BLaER1 (cell line): Measurements from ENCODE around the gene TTI1.

ENCODE experiments used
- H3K27ac ChIP-seq: shearing (Covaris generic); formaldehyde crosslinking; 2 replicates; pipeline ENCODE4 v1.8.1; 2022
- H3K27me3 ChIP-seq: shearing (Covaris generic); formaldehyde crosslinking; 2 replicates; pipeline ENCODE4 v1.8.1; 2022
- H3K36me3 ChIP-seq: shearing (Covaris generic); formaldehyde crosslinking; 2 replicates; pipeline ENCODE4 v1.8.1; 2022
- H3K4me1 ChIP-seq: shearing (Covaris generic); formaldehyde crosslinking; 2 replicates; pipeline ENCODE4 v1.8.1; 2022
- H3K4me2 ChIP-seq: shearing (Covaris generic); formaldehyde crosslinking; 2 replicates; pipeline ENCODE4 v1.8.1; 2022
- H3K4me3 ChIP-seq: shearing (Covaris generic); formaldehyde crosslinking; 2 replicates; pipeline ENCODE4 v1.8.1; 2022
- H3K9ac ChIP-seq: shearing (Covaris generic); formaldehyde crosslinking; 2 replicates; pipeline ENCODE4 v1.8.1; 2022
- H3K9me3 ChIP-seq: shearing (Covaris generic); formaldehyde crosslinking; 2 replicates; pipeline ENCODE4 v1.8.1; 2022
- H4K20me1 ChIP-seq: shearing (Covaris generic); formaldehyde crosslinking; 2 replicates; pipeline ENCODE4 v1.8.1; 2022
- Cebpa-rat ChIP-seq: shearing (Covaris generic); IDR thresholded peaks from 2 replicates; pipeline ENCODE4 v1.8.1; 2022

Gene TTI1

DNA sequence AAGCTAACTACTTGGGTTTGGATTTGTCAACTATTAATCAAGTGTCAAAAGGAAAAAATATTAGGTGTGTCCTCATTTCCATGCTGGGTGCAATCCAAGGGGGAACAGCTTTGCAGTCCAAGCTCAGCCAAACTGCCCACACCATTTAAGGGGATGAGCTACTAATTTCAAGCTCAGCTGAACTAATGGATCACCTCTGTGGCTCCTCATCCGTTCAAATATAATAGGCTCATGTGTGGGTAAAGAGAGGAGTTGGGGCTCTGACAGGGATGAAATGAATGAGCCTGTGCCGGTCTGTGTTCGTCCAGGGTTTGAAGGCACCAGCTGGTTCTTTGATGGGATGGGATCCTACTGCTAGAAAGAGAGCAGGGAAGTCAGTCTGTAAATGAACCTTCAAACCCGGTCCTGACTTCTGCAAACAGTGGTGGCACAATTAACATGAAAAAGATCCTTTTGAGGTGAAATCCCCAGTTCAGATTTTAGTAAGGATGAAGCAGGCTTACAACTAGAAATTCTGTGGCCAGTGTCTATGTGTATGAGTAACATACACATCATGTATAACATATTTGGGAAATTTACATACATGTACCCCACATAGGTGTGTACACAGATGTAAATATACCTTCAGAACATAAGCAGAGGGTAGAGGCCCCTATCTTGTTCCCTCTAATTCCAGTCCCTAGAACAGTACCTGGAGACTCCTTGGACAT, 41.9 kb downstream of the TTI1 start:
- Histone ChIP-seq H3K27me3 (no peaks in the 10 kb centered on the region), H3K4me3 (no peak overlapping the region), H3K9me3 (no peaks in the 10 kb centered on the region), H3K9ac (no peak overlapping the region), H3K4me1 (peaks cover 66% of the 10 kb centered on the region), H3K4me2 (peak overlapping the region; percentile 65), H3K27ac (no peak overlapping the region), H3K36me3 (peaks cover 71% of the 10 kb centered on the region), H4K20me1 (peaks cover 25% of the 10 kb centered on the region)
- TF ChIP-seq Cebpa-rat, result no peak

- H3K4me1 ChIP-seq, result peaks cover 71% of the 10 kb centered on the region
- H4K20me1 ChIP-seq, result peaks cover 25% of the 10 kb centered on the region
- H3K9ac ChIP-seq, result no peak overlapping the region; the same call in 1 of the 2 replicates
- peak overlapping the region; percentile 65 for H3K4me2 ChIP-seq
- H3K36me3 ChIP-seq, result peaks cover 71% of the 10 kb centered on the region
- H3K9me3 ChIP-seq, result no peaks in the 10 kb centered on the region
- TF ChIP-seq Cebpa-rat, result no peak
- H3K27me3 ChIP-seq, result no peaks in the 10 kb centered on the region
- H3K4me3 ChIP-seq, result no peak overlapping the region
- H3K27ac ChIP-seq, result no peak overlapping the region
Measured at GRCh38 chr20:37990571-37991151, 42.6 kb downstream of the TTI1 start.

DNA sequence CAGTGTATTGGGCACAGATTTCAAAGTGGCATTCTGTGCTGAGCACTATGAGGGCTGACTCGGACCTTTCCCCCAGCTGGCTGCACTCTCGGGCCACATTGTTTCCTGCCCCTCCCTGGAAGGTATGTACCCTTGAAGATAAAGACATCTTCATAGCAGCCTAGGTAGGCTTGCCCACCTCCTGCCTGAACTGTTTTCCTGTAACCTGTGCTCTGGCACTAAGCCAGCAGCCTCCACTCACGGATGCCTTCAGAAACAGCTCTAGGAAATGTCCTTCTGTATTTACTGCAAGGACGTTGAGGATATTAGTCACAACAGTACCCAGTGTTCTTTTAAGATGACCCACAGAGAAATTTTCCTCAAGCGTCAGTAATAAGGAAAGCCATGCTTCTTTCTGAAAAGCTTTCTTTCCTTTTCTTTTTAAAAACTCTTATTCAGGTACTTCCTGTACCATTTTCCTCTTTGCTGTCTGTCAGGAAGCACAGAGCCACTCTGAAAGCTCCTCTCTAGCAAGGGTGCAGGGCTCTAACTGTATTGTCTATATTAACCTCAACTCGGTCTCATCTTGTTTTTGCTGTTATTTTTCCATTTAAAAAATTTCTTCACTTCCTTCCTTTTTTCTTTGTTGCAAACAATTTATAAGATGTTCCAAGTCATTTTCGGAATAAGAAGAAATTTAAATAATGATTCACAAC, 43.5 kb downstream of the TTI1 start:
- Histone ChIP-seq H3K9ac (0 out of 2 replicates have a peak overlapping the region, but pooled peaks have one; percentile 20), H3K27me3 (no peaks in the 10 kb centered on the region), H3K4me3 (no peak overlapping the region), H3K36me3 (peaks cover 70% of the 10 kb centered on the region), H4K20me1 (peaks cover 25% of the 10 kb centered on the region), H3K4me1 (peaks cover 73% of the 10 kb centered on the region), H3K27ac (no peak overlapping the region; the same call in 1 of the 2 replicates), H3K9me3 (no peaks in the 10 kb centered on the region), H3K4me2 (peak overlapping the region; percentile 65)
- TF ChIP-seq Cebpa-rat, result no peak

DNA sequence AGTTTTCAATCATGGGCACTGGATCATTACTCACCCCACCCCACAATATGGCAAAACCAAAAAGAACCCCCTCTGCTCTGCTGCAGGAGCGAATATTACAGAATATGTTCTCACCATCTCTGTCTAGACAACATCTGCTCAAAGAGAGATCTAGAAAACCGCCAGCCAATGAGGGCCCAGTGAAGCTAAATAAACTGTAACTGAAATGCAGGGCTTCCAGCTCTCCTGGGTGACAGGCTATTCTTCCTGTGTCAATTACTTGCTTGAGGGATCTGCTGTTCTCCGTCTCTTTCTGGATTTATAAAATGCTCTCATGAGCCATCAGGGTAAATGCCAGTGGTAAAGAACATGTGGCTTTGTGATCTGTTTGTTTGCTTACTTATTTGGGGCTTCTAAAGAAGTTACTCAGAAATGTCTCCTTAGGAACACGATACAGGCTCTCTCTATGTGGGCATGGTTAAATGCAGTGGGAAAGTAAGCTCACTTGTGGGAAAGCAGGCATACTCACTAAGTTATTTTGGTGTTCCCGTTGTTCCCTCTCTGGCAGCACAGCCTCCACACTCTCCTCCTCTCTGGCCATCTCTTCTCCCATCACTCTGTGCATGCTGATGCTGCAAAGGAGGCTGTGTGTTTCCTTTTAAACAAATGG, 44.8 kb downstream of the TTI1 start:
- Histone ChIP-seq H3K27me3 (no peaks in the 10 kb centered on the region), H3K4me1 (peaks cover 82% of the 10 kb centered on the region), H3K4me3 (no peak overlapping the region), H4K20me1 (peaks cover 25% of the 10 kb centered on the region), H3K36me3 (peaks cover 71% of the 10 kb centered on the region), H3K27ac (no peak overlapping the region), H3K4me2 (peak overlapping the region; percentile 42; the same call in 1 of the 2 replicates), H3K9ac (no peak overlapping the region), H3K9me3 (no peaks in the 10 kb centered on the region)
- no peak for TF ChIP-seq Cebpa-rat

DNA sequence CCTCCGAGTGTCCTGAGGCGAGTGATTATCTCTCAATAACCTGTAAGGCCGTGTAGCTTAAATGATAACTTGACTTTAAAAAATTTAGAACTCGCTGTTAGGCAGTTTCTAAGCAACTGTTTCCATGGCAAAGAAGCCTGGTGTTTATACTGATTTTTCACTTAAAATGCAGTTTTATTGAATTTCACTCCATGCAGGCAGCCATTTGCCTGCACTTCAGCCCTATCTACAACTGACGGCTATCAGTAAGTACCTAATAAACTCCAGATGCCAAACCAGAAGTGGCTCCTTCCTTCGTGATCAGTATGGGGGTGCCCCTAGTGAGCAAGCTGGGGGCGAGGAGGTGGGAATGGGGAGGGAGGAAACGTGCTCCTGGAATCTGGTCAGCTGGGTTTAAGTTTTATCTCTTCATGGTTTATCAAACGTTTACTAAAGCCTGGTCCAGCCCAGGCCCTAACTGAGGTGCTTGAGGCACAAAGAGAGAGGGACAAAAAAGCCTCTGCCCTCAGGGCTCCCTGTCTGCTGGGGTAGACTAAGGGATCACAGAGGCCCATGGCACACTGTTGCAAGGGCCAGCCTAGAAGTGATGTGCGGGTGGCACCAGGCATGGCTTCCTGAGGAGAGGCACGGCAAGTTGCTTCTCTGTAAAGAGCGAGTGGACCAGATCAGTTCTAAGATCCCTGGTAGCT, 45.5 kb downstream of the TTI1 start:
- H3K9ac ChIP-seq, result no peak overlapping the region; the same call in 1 of the 2 replicates
- peaks cover 25% of the 10 kb centered on the region; the same call in 1 of the 2 replicates for H4K20me1 ChIP-seq
- peaks cover 75% of the 10 kb centered on the region for H3K36me3 ChIP-seq
- TF ChIP-seq Cebpa-rat, result no peak
- no peak overlapping the region for H3K4me3 ChIP-seq
- no peak overlapping the region for H3K27ac ChIP-seq
- H3K4me1 ChIP-seq, result peaks cover 78% of the 10 kb centered on the region
- H3K9me3 ChIP-seq, result no peaks in the 10 kb centered on the region
- H3K27me3 ChIP-seq, result no peaks in the 10 kb centered on the region
- H3K4me2 ChIP-seq, result peak overlapping the region; percentile 42

GRCh38 chr20:37986873-37987601, 46.2 kb downstream of the TTI1 start:
- Histone ChIP-seq H3K27ac (no peak overlapping the region), H3K27me3 (no peaks in the 10 kb centered on the region), H3K36me3 (peaks cover 75% of the 10 kb centered on the region), H3K9me3 (no peaks in the 10 kb centered on the region), H3K4me2 (peak overlapping the region; percentile 42), H3K4me3 (no peak overlapping the region), H3K4me1 (peaks cover 71% of the 10 kb centered on the region), H3K9ac (no peak overlapping the region; the same call in 1 of the 2 replicates), H4K20me1 (peaks cover 22% of the 10 kb centered on the region; the same call in 1 of the 2 replicates)
- TF ChIP-seq Cebpa-rat, result no peak

DNA sequence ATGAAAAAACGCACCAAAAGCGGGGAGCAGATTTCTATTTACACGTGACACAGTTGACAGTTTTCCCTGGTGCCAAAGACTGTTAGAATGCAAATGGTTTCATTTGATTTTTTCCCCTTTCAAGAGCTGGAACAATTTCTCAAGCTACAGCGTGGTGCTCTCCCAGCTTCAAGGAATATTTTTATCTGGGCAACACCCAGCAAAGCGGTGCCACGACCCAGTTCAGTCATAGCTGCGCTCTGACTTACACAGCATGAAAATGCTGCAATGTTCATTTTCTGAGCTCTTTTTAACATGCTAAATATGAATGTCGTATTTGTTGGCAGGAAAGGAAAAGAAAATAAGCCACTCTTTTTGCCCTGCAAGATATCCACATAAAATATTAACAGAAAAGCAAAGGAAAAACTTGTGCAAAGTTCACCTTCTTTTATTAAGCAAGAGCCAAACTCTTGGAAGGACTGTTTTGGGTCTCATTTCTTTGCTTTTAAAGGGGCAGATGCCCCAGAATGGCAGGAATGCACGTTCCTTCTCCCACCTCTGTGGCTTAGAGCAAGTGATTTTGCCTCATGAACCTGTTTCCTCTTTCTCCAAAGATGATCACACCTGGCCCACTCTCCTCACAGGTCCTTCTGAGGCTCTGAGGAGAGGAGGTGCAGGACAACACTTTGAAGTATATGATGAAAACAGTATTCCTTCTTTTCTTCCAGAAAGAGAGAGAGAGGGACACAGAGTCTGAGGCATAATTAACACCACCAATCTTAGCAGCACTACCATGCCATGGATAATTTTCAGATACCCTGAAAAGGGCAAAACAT, 47.0 kb downstream of the TTI1 start:
- Histone ChIP-seq H3K4me2 (peak overlapping the region; percentile 42), H3K36me3 (peaks cover 77% of the 10 kb centered on the region), H3K9ac (no peak overlapping the region)

DNA sequence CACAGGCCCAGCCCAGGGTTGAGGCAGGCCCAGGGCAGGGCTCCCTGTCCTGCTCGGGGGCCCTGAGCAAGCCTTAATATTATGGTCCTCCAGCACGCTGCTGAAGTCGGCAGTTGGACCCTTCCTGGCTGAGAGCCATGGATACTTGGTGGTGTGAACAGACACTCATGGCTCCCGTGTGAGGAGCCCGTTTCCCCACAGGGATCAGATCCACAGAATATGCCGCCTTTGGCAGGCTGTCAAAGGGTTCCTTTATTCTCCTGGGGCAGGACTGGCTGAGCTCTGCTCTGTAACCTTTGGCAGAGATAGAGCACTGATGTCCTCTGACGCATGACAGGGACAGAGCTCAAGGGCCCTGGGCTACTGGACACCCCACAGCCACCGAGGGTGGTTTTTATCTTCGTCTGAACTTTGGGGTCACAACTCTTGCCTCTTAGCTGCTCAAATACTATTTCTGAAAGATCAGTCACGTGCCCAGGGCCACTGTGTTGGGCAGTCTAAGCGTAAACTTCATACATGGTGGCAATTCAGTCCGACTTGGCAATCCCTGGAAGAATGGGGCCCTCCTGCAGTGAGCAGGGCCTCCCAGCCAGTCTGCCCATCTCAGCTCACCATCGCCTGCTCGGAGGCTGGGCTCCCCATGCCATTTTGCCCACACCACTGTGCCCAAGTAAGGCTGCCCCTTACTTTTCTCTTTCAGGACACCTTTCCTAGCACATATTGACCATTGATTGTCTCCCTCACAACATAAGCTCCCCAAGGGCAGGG, 49.1 kb downstream of the TTI1 start:
- H3K4me2 ChIP-seq, result peak overlapping the region; percentile 41
- no peak for TF ChIP-seq Cebpa-rat

More for the DNA sequence above, 47.0 kb downstream of the TTI1 start:
- Histone ChIP-seq H3K4me1 (peaks cover 63% of the 10 kb centered on the region), H3K4me3 (no peak overlapping the region), H3K9me3 (no peaks in the 10 kb centered on the region), H3K27me3 (no peaks in the 10 kb centered on the region), H4K20me1 (peaks cover 15% of the 10 kb centered on the region; the same call in 1 of the 2 replicates), H3K27ac (no peak overlapping the region)
- no peak for TF ChIP-seq Cebpa-rat

More for the DNA sequence above, 49.1 kb downstream of the TTI1 start:
- no peak overlapping the region for H3K27ac ChIP-seq
- no peak overlapping the region for H3K4me3 ChIP-seq
- H4K20me1 ChIP-seq, result no peaks in the 10 kb centered on the region
- H3K27me3 ChIP-seq, result no peaks in the 10 kb centered on the region
- H3K9me3 ChIP-seq, result no peaks in the 10 kb centered on the region
- peaks cover 75% of the 10 kb centered on the region for H3K36me3 ChIP-seq
- H3K9ac ChIP-seq, result no peak overlapping the region
- H3K4me1 ChIP-seq, result peaks cover 48% of the 10 kb centered on the region
